Liver (tissue), 9 donors: ENCODE data around the gene TGFBR3L. TPM values are rescaled to one million over a fixed set of nuclear protein-coding genes. Genes with fewer than 3 reads are reported as not detected.

Source experiments
- DNase-seq: peaks from one replicate; pipeline ENCODE4 v3.0.0-alpha.2; 2017; ENCODE audit warnings: low spot score
- H3K27ac ChIP-seq, 2 donors: one replicate each; pipeline ENCODE4 v1.7.0; 2013; ENCODE audit warnings: inconsistent platforms in 2 of 2, low read length in 2 of 2, control low read depth in 1 of 2, low read depth in 1 of 2, mild to moderate bottlenecking in 1 of 2
- H3K27me3 ChIP-seq, 4 donors: one replicate each; pipeline versions ENCODE4 v1.6.1 to v1.7.0; 2013; ENCODE audit warnings: low read length in 3 of 4, inconsistent platforms in 1 of 4, mild to moderate bottlenecking in 1 of 4, moderate library complexity in 1 of 4; ENCODE audit not compliant: control insufficient read depth in 4 of 4, insufficient read depth in 4 of 4
- H3K36me3 ChIP-seq, 4 donors: one replicate each; pipeline versions ENCODE4 v1.6.1 to v1.7.0; 2013; ENCODE audit warnings: low read length in 3 of 4, mild to moderate bottlenecking in 3 of 4, low read depth in 1 of 4, moderate library complexity in 1 of 4; ENCODE audit not compliant: control insufficient read depth in 4 of 4, insufficient read depth in 3 of 4
- H3K4me1 ChIP-seq, 4 donors: one replicate each; pipeline versions ENCODE4 v1.6.1 to v1.7.0; 2013; ENCODE audit warnings: low read length in 3 of 4, mild to moderate bottlenecking in 3 of 4, moderate library complexity in 1 of 4; ENCODE audit not compliant: control insufficient read depth in 4 of 4, insufficient read depth in 4 of 4
- H3K4me3 ChIP-seq, 3 donors: one replicate each; pipeline versions ENCODE4 v1.6.1 to v1.7.0; 2013; ENCODE audit warnings: low read length in 3 of 3, control low read depth in 1 of 3, low read depth in 1 of 3, mild to moderate bottlenecking in 1 of 3
- H3K9ac ChIP-seq, 2 donors: one replicate each; pipeline ENCODE4 v1.7.0; 2013; ENCODE audit warnings: low read length in 2 of 2, mild to moderate bottlenecking in 2 of 2, moderate library complexity in 2 of 2, control low read depth in 1 of 2, low read depth in 1 of 2
- H3K9me3 ChIP-seq, 4 donors: one replicate each; pipeline versions ENCODE4 v1.6.1 to v1.7.0; 2013; ENCODE audit warnings: low read length in 3 of 4; ENCODE audit not compliant: control insufficient read depth in 4 of 4
- CTCF ChIP-seq: fragments of 150-350 bp; IDR thresholded peaks from 2 replicates; pipeline ENCODE4 v1.5.1; 2017; ENCODE audit warnings: improper control_type of control experiment, low read depth, low read length; ENCODE audit not compliant: missing input control
- EGR1 ChIP-seq, 2 donors: IDR thresholded peaks; 2 replicates each; pipeline ENCODE4 v1.6.1; 2016 to 2018; ENCODE audit warnings: antibody characterized with exemption in 2 of 2, low read depth in 2 of 2
- GABPA ChIP-seq, 2 donors: IDR thresholded peaks in 1 of 2; conservative IDR thresholded peaks in 1 of 2; 2 replicates each; pipeline ENCODE4 v1.6.1; 2016; ENCODE audit warnings: antibody characterized with exemption in 2 of 2, mild to moderate bottlenecking in 1 of 2, moderate library complexity in 1 of 2
- HNF4A ChIP-seq, 2 donors: conservative IDR thresholded peaks; 2 replicates each; pipeline ENCODE4 v1.6.1; 2016; ENCODE audit warnings: antibody characterized with exemption in 2 of 2, mild to moderate bottlenecking in 2 of 2
- HNF4G ChIP-seq: IDR thresholded peaks from 2 replicates; pipeline ENCODE4 v1.6.1; 2016; ENCODE audit warnings: antibody characterized with exemption
- JUND ChIP-seq, 2 donors: IDR thresholded peaks; 2 replicates each; pipeline ENCODE4 v1.6.1; 2016; ENCODE audit warnings: antibody characterized with exemption in 2 of 2
- MAX ChIP-seq: IDR thresholded peaks from 2 replicates; pipeline ENCODE4 v1.6.1; 2016; ENCODE audit warnings: antibody characterized with exemption
- REST ChIP-seq: IDR thresholded peaks from 2 replicates; pipeline ENCODE4 v1.6.1; 2016; ENCODE audit warnings: antibody characterized with exemption, mild to moderate bottlenecking
- RXRA ChIP-seq, 2 donors: IDR thresholded peaks; 2 replicates each; pipeline ENCODE4 v1.6.1; 2017 to 2018; ENCODE audit warnings: antibody characterized with exemption in 2 of 2, mild to moderate bottlenecking in 1 of 2
- SP1 ChIP-seq: IDR thresholded peaks from 2 replicates; pipeline ENCODE4 v1.6.1; 2018; ENCODE audit warnings: antibody characterized with exemption, mild to moderate bottlenecking
- TAF1 ChIP-seq: conservative IDR thresholded peaks from 2 replicates; pipeline ENCODE4 v1.6.1; 2016; ENCODE audit warnings: antibody characterized with exemption, mild to moderate bottlenecking
- YY1 ChIP-seq: IDR thresholded peaks from 2 replicates; pipeline ENCODE4 v1.6.1; 2016; ENCODE audit warnings: antibody characterized with exemption, mild to moderate bottlenecking
- WGBS: extraction: QIAGEN DNeasy Blood & Tissue Kit; methylation state at CpG from one replicate; pipeline ENCODE4 v1.1.7; 2013; 5-methylcytosine and 5-hydroxymethylcytosine counted together
- polyA plus RNA-seq, 2 donors: library from polyadenylated mRNA; stranded (reverse) in 1 of 2; unstranded in 1 of 2; fragments of 200-250 nt in 1 of 2; fragments of >200 nt in 1 of 2; fragmentation: Nextera tagmentation in 1 of 2; extraction: Ambion mirVana in 1 of 2; gene quantifications; one replicate each; pipeline versions ENCODE4 v1.2.1 to v1.2.3, GENCODE V29; 2013 to 2015
- total RNA-seq, 2 donors: library from RNA; depleted of rRNA; stranded (reverse); fragments of >200 nt; gene quantifications; one replicate each; pipeline ENCODE4 v1.2.3, GENCODE V29; 2014
- TF ChIP-seq, protein P1 (sequence below): IDR thresholded peaks from 2 replicates; pipeline ENCODE4 v1.6.1; 2016; ENCODE audit warnings: antibody characterized with exemption
- TF ChIP-seq, protein P2 (sequence below): IDR thresholded peaks from 2 replicates; pipeline ENCODE4 v1.6.1; 2016; ENCODE audit warnings: antibody characterized with exemption
- donor health status: healthy.
- donor health status: healthy.
- donor health status: healthy.
- donor health status: healthy.
- donor health status: healthy.

Gene TGFBR3L
- total and polyA plus RNA-seq, 4 donors: 0.32 to 2.5 (median 0.36) TPM; not detected in 1

GRCh38 chr19:7933828-7934725 lies 19.4 kb downstream of the TGFBR3L start:
- Histone ChIP-seq H3K4me3 (no peak overlapping the region), H3K4me1 (peaks cover 0 to 4% (median 1%) of the 10 kb centered on the region in 4 donors), H3K9me3 (no peaks in the 10 kb centered on the region), H3K36me3 (peaks cover 16 to 58% (median 31%) of the 10 kb centered on the region in 4 donors), H3K9ac (no peak overlapping the region), H3K27me3 (no peaks in the 10 kb centered on the region), H3K27ac (no peak overlapping the region)
- TF ChIP-seq SP1: no peak
- WGBS: 92% methylated on average over 55 of the region's 55 CpGs
- DNase-seq: no peak

GRCh38 chr19:7934766-7935165 lies 20.1 kb downstream of the TGFBR3L start:
- peaks cover 0 to 4% (median 1%) of the 10 kb centered on the region in 4 donors for H3K4me1 ChIP-seq
- H3K36me3 ChIP-seq: peaks cover 16 to 59% (median 30%) of the 10 kb centered on the region in 4 donors
- no peak for DNase-seq
- H3K9me3 ChIP-seq: no peaks in the 10 kb centered on the region
- H3K27me3 ChIP-seq: no peaks in the 10 kb centered on the region
- no peak overlapping the region for H3K27ac ChIP-seq
- no peak overlapping the region for H3K9ac ChIP-seq
- 76% methylated on average over 21 of the region's 21 CpGs for WGBS
- no peak overlapping the region for H3K4me3 ChIP-seq
- peak; percentile 13 to 76 for TF ChIP-seq RXRA (IDR thresholded peaks at IDR 0.05)
- TF ChIP-seq HNF4A (conservative IDR thresholded peaks at IDR 0.05): peak in 1 of 2 donors; percentile 22
- no peak for TF ChIP-seq HNF4G

- H3K4me3 ChIP-seq: no peak overlapping the region
- H3K9me3 ChIP-seq: no peaks in the 10 kb centered on the region
- DNase-seq: no peak
- no peak for TF ChIP-seq JUND (IDR thresholded peaks at IDR 0.05)
- TF ChIP-seq, protein P1, sequence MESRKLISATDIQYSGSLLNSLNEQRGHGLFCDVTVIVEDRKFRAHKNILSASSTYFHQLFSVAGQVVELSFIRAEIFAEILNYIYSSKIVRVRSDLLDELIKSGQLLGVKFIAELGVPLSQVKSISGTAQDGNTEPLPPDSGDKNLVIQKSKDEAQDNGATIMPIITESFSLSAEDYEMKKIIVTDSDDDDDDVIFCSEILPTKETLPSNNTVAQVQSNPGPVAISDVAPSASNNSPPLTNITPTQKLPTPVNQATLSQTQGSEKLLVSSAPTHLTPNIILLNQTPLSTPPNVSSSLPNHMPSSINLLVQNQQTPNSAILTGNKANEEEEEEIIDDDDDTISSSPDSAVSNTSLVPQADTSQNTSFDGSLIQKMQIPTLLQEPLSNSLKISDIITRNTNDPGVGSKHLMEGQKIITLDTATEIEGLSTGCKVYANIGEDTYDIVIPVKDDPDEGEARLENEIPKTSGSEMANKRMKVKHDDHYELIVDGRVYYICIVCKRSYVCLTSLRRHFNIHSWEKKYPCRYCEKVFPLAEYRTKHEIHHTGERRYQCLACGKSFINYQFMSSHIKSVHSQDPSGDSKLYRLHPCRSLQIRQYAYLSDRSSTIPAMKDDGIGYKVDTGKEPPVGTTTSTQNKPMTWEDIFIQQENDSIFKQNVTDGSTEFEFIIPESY: no peak
- TF ChIP-seq GABPA (IDR thresholded peaks at IDR 0.05 in 1 of 2, conservative IDR thresholded peaks at IDR 0.05 in 1 of 2): no peak
- no peak for TF ChIP-seq SP1
- TF ChIP-seq CTCF: no peak
- TF ChIP-seq REST: no peak
- TF ChIP-seq, protein P2, sequence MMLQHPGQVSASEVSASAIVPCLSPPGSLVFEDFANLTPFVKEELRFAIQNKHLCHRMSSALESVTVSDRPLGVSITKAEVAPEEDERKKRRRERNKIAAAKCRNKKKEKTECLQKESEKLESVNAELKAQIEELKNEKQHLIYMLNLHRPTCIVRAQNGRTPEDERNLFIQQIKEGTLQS: no peak
- no peak for TF ChIP-seq RXRA (IDR thresholded peaks at IDR 0.05)
- TF ChIP-seq YY1: no peak
- no peak for TF ChIP-seq HNF4A (conservative IDR thresholded peaks at IDR 0.05)
- TF ChIP-seq TAF1: no peak
- TF ChIP-seq EGR1 (IDR thresholded peaks at IDR 0.05; ENCODE audit: low read depth in 2 of 2): no peak
- TF ChIP-seq MAX: no peak
- no peak overlapping the region for H3K9ac ChIP-seq
- H3K4me1 ChIP-seq: peaks cover 3 to 27% (median 11%) of the 10 kb centered on the region in 4 donors
- 95% methylated on average over 13 of the region's 13 CpGs for WGBS
- H3K27ac ChIP-seq: no peak overlapping the region
- peaks cover 8 to 27% (median 10%) of the 10 kb centered on the region in 4 donors for H3K36me3 ChIP-seq
- H3K27me3 ChIP-seq: no peaks in the 10 kb centered on the region
These were observed 26.2 kb downstream of the TGFBR3L start for GRCh38 chr19:7940841-7941240.
